Measurements from ENCODE around the gene FSTL4. TPM values are rescaled to one million over a fixed set of nuclear protein-coding genes. Genes with fewer than 3 reads are reported as not detected.
A peak's percentile ranks its signal among the peaks of the same experiment; 100 is the strongest.

The FSTL4 gene
- total RNA-seq, 2 donors from 2014 or later, result 4.5 to 10.1 TPM

- TF ChIP-seq POLR2A (IDR thresholded peaks at IDR 0.05), result no peak
- TF ChIP-seq CTCF (IDR thresholded peaks at IDR 0.05), result no peak
- no peak for TF ChIP-seq POLR2AphosphoS5 (IDR thresholded peaks at IDR 0.05)
- intact Hi-C loops (cut with DNase I), result no loop called here
- Histone ChIP-seq H3K4me1 (replicated peaks) (no peaks in the 10 kb centered on the region), H3K27me3 (replicated peaks; ENCODE audit: insufficient read depth) (no peaks in the 10 kb centered on the region), H3K9me3 (no peaks in the 10 kb centered on the region), H3K4me3 (no peak overlapping the region), H3K36me3 (no peaks in the 10 kb centered on the region), H3K27ac (no peak overlapping the region)
- DNase-seq (ENCODE audit: low spot score), result no peak
- 92% methylated on average over 7 of the region's 7 CpGs for whole genome bisulfite sequencing
Observed at GRCh38 chr5:133496631-133497030, 115.7 kb downstream of the FSTL4 start.

- WGBS, result 75% methylated on average over 8 of the region's 8 CpGs
- no peaks in the 10 kb centered on the region for H3K9me3 ChIP-seq
- no peak overlapping the region for H3K4me3 ChIP-seq
- H3K4me1 ChIP-seq (replicated peaks), result no peaks in the 10 kb centered on the region
- H3K36me3 ChIP-seq, result no peaks in the 10 kb centered on the region
- no peak for TF ChIP-seq POLR2A (IDR thresholded peaks at IDR 0.05)
- no peak for TF ChIP-seq CTCF (IDR thresholded peaks at IDR 0.05)
- no peak for TF ChIP-seq POLR2AphosphoS5 (IDR thresholded peaks at IDR 0.05)
- no peaks in the 10 kb centered on the region for H3K27me3 ChIP-seq (replicated peaks; ENCODE audit: insufficient read depth)
- intact Hi-C loops (cut with DNase I), result no loop called here
- H3K27ac ChIP-seq, result no peak overlapping the region
- no peak for DNase-seq (ENCODE audit: low spot score)
Observed at GRCh38 chr5:133494923-133495246, 117.5 kb downstream of the FSTL4 start.

- Histone ChIP-seq H3K27ac (no peak overlapping the region), H3K27me3 (replicated peaks; ENCODE audit: insufficient read depth) (no peaks in the 10 kb centered on the region), H3K9me3 (no peaks in the 10 kb centered on the region), H3K4me3 (no peak overlapping the region), H3K4me1 (replicated peaks) (no peaks in the 10 kb centered on the region), H3K36me3 (no peaks in the 10 kb centered on the region)
- intact Hi-C loops (cut with DNase I), result no loop called here
- 83% methylated on average over 6 of the region's 6 CpGs for WGBS
- TF ChIP-seq POLR2AphosphoS5 (IDR thresholded peaks at IDR 0.05), result no peak
- TF ChIP-seq CTCF (IDR thresholded peaks at IDR 0.05), result no peak
- TF ChIP-seq POLR2A (IDR thresholded peaks at IDR 0.05), result no peak
- DNase-seq (ENCODE audit: low spot score), result no peak
Observed at GRCh38 chr5:133494232-133494922, 118.0 kb downstream of the FSTL4 start.

- Histone ChIP-seq H3K36me3 (no peaks in the 10 kb centered on the region), H3K4me3 (no peak overlapping the region), H3K4me1 (replicated peaks) (no peaks in the 10 kb centered on the region), H3K27ac (no peak overlapping the region), H3K27me3 (replicated peaks; ENCODE audit: insufficient read depth) (no peaks in the 10 kb centered on the region), H3K9me3 (no peaks in the 10 kb centered on the region)
- intact Hi-C loops (cut with DNase I), result no loop called here
- DNase-seq (ENCODE audit: low spot score), result no peak
- TF ChIP-seq POLR2A (IDR thresholded peaks at IDR 0.05) (no peak), CTCF (IDR thresholded peaks at IDR 0.05) (peak in 2 of 4 experiments; percentile 10 to 16), POLR2AphosphoS5 (IDR thresholded peaks at IDR 0.05) (no peak)
- 28% methylated on average over 1 of the region's 1 CpG for WGBS
Observed at GRCh38 chr5:133489632-133490031, 122.7 kb downstream of the FSTL4 start.

GRCh38 chr5:133487093-133487492 is 125.2 kb downstream of the FSTL4 start:
- 91% methylated on average over 4 of the region's 4 CpGs for WGBS
- no peak overlapping the region for H3K27ac ChIP-seq
- TF ChIP-seq CTCF (IDR thresholded peaks at IDR 0.05), result no peak
- no peak for TF ChIP-seq POLR2AphosphoS5 (IDR thresholded peaks at IDR 0.05)
- TF ChIP-seq POLR2A (IDR thresholded peaks at IDR 0.05), result no peak

More at GRCh38 chr5:133487093-133487492, 125.2 kb downstream of the FSTL4 start:
- intact Hi-C loops (cut with DNase I), result no loop called here
- no peaks in the 10 kb centered on the region for H3K27me3 ChIP-seq (replicated peaks; ENCODE audit: insufficient read depth)
- no peaks in the 10 kb centered on the region for H3K9me3 ChIP-seq
- no peak overlapping the region for H3K4me3 ChIP-seq
- no peaks in the 10 kb centered on the region for H3K36me3 ChIP-seq
- no peak for DNase-seq (ENCODE audit: low spot score)
- H3K4me1 ChIP-seq (replicated peaks), result peaks cover 3% of the 10 kb centered on the region

Measured in prostate gland (tissue), 2 donors.